Thyroid gland (tissue), 4 donors: ENCODE data around the gene CDAN1. TPM values are rescaled to one million over a fixed set of nuclear protein-coding genes. Genes with fewer than 3 reads are reported as not detected.
"Not testable (repeated sequence)": the region's sequence is repeated elsewhere in the genome, so short reads cannot be mapped to it uniquely, and the experiment has no call there.

Source experiments
- DNase-seq, 2 donors: peaks; one replicate each; pipeline ENCODE4 v3.0.0-alpha.2; 2019
- H3K27ac ChIP-seq, 3 donors: fragments of 200-600 bp; sonication (generic); 1 replicate in 2 of 3; 2 replicates in 1 of 3; pipeline ENCODE4 v1.5.1; 2016 to 2019; ENCODE audit warnings: mild to moderate bottlenecking in 1 of 3, moderate library complexity in 1 of 3
- H3K27me3 ChIP-seq: fragments of 200-600 bp; sonication (generic); one replicate; pipeline ENCODE4 v1.5.1; 2019
- H3K36me3 ChIP-seq, 2 donors: fragments of 200-600 bp; sonication (generic); one replicate each; pipeline ENCODE4 v1.5.1; 2016 to 2019
- H3K4me1 ChIP-seq, 2 donors: fragments of 200-600 bp; sonication (generic); one replicate each; pipeline ENCODE4 v1.5.1; 2017 to 2019
- H3K4me3 ChIP-seq, 3 donors: fragments of 200-600 bp; sonication (generic); replicated peaks in 1 of 3; 1 replicate in 2 of 3; 2 replicates in 1 of 3; pipeline ENCODE4 v1.5.1; 2016; ENCODE audit warnings: mild to moderate bottlenecking in 1 of 3
- H3K9me3 ChIP-seq: fragments of 200-600 bp; sonication (generic); one replicate; pipeline ENCODE4 v1.5.1; 2017
- CTCF ChIP-seq, 6 experiments: fragments of 200-600 bp in 3 of 6; fragments of 450-650 bp in 3 of 6; sonication (generic) in 3 of 6; IDR thresholded peaks; one replicate each; pipeline ENCODE4 v1.5.1; 2016 to 2019; ENCODE audit warnings: antibody characterized with exemption in 6 of 6, mild to moderate bottlenecking in 2 of 6, inconsistent platforms in 1 of 6, moderate library complexity in 1 of 6
- POLR2A ChIP-seq, 2 donors: fragments of 450-650 bp; IDR thresholded peaks; one replicate each; pipeline ENCODE4 v1.6.1; 2017; ENCODE audit warnings: antibody characterized with exemption in 2 of 2, mild to moderate bottlenecking in 2 of 2, moderate library complexity in 1 of 2
- WGBS, 2 donors: methylation state at CpG; one replicate each; pipeline ENCODE4 v1.1.5; 2017; 5-methylcytosine and 5-hydroxymethylcytosine counted together
- intact Hi-C: fragments of 100-400 bp; cut with DNase I; formaldehyde crosslinking; loops from one replicate; pipeline ENCODE4 v1.15.1; 2023
- total RNA-seq, 4 donors: library from RNA; depleted of rRNA; stranded (reverse); fragments of >200 nt; gene quantifications; one replicate each; pipeline ENCODE4 v1.2.3, GENCODE V29; 2016

Gene CDAN1
- total RNA-seq, 4 donors from 2014 or later: 9.4 to 15.9 (median 12.6) TPM

- Histone ChIP-seq H3K27me3 (no peaks in the 10 kb centered on the region), H3K4me1 (no peaks in the 10 kb centered on the region), H3K4me3 (no peak overlapping the region), H3K9me3 (no peaks in the 10 kb centered on the region), H3K36me3 (no peaks in the 10 kb centered on the region), H3K27ac (no peak overlapping the region)
- no peak for TF ChIP-seq POLR2A (IDR thresholded peaks at IDR 0.05)
- TF ChIP-seq CTCF (IDR thresholded peaks at IDR 0.05): no peak
- intact Hi-C loops: no loop called here
- 83 to 85% methylated on average over 4 of the region's 4 CpGs for WGBS, 2 donors
- no peak for DNase-seq
Measured at GRCh38 chr15:42691308-42691707, 45.6 kb downstream of the CDAN1 start.

- H3K4me3 ChIP-seq: no peak overlapping the region
- H3K4me1 ChIP-seq: no peaks in the 10 kb centered on the region
- TF ChIP-seq CTCF (IDR thresholded peaks at IDR 0.05): no peak
- no peak for TF ChIP-seq POLR2A (IDR thresholded peaks at IDR 0.05)
- no peak for DNase-seq
- WGBS, 2 donors: 83 to 92% methylated on average over 3 of the region's 3 CpGs
- intact Hi-C loops: no loop called here
- peaks cover 0 to 8% of the 10 kb centered on the region in 2 donors for H3K36me3 ChIP-seq
- no peaks in the 10 kb centered on the region for H3K27me3 ChIP-seq
- no peak overlapping the region for H3K27ac ChIP-seq
- H3K9me3 ChIP-seq: no peaks in the 10 kb centered on the region
Measured at GRCh38 chr15:42688301-42688700, 48.6 kb downstream of the CDAN1 start.

DNA sequence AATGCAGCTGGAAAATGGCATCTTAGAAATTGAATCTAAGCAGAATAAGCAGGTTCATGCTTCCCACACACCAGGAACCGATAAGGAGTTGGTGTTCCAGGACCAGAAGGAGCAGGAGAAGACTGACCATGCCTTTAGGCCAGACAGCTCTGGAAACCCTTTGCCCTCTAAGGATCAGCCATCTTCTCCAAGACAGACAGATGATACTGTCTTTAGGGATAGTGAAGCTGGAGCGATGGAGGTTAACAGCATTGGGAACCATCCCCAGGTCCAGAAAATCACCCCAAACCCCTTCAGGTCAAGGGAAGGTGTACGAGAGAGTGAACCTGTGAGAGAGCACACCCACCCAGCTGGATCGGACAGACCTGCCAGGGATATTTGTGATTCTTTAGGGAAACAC is 49.2 kb downstream of the CDAN1 start:
- intact Hi-C loops: no loop called here
- H3K27me3 ChIP-seq: no peaks in the 10 kb centered on the region
- H3K4me3 ChIP-seq: no peak overlapping the region
- WGBS, 2 donors: 94 to 98% methylated on average over 4 of the region's 4 CpGs
- H3K4me1 ChIP-seq: no peaks in the 10 kb centered on the region
- H3K27ac ChIP-seq: no peak overlapping the region
- H3K36me3 ChIP-seq: peaks cover 0 to 8% of the 10 kb centered on the region in 2 donors
- TF ChIP-seq CTCF (IDR thresholded peaks at IDR 0.05) (no peak), POLR2A (IDR thresholded peaks at IDR 0.05) (no peak)
- H3K9me3 ChIP-seq: no peaks in the 10 kb centered on the region
- no peak for DNase-seq

DNA sequence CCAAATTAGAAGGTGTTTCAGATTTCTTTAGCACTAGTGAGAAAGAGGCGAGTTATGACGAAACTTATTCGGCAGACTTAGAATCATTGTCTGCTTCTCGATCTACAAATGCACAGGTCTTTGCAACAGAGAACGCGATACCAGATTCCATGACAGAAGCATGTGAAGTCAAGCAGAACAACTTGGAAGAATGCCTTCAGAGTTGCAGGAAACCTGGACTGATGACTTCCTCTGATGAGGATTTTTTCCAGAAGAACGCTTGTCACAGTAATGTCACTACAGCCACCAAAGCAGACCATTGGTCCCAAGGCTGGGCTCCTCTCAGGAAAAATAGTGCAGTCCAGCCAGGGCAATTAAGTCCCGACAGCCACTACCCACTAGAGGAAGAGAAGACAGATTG is 50.6 kb downstream of the CDAN1 start:
- H3K4me1 ChIP-seq: no peaks in the 10 kb centered on the region

GRCh38 chr15:42681119-42681518 is 55.8 kb downstream of the CDAN1 start:
- Histone ChIP-seq H3K27me3 (no peaks in the 10 kb centered on the region), H3K9me3 (no peaks in the 10 kb centered on the region), H3K27ac (no peak overlapping the region), H3K36me3 (peaks cover 0 to 8% of the 10 kb centered on the region in 2 donors), H3K4me1 (peaks cover 0 to 5% of the 10 kb centered on the region in 2 donors), H3K4me3 (no peak overlapping the region)
- intact Hi-C loops: no loop called here
- TF ChIP-seq POLR2A (IDR thresholded peaks at IDR 0.05) (no peak), CTCF (IDR thresholded peaks at IDR 0.05) (no peak)
- no peak for DNase-seq
- 93 to 99% methylated on average over 6 of the region's 6 CpGs for WGBS, 2 donors

More for the DNA sequence above, 50.6 kb downstream of the CDAN1 start:
- 75 to 82% methylated on average over 8 of the region's 8 CpGs for WGBS, 2 donors
- Histone ChIP-seq H3K4me3 (no peak overlapping the region), H3K36me3 (peaks cover 0 to 8% of the 10 kb centered on the region in 2 donors), H3K27me3 (no peaks in the 10 kb centered on the region), H3K27ac (no peak overlapping the region), H3K9me3 (no peaks in the 10 kb centered on the region)
- intact Hi-C loops: no loop called here
- no peak for DNase-seq
- TF ChIP-seq CTCF (IDR thresholded peaks at IDR 0.05): no peak
- TF ChIP-seq POLR2A (IDR thresholded peaks at IDR 0.05): no peak

DNA sequence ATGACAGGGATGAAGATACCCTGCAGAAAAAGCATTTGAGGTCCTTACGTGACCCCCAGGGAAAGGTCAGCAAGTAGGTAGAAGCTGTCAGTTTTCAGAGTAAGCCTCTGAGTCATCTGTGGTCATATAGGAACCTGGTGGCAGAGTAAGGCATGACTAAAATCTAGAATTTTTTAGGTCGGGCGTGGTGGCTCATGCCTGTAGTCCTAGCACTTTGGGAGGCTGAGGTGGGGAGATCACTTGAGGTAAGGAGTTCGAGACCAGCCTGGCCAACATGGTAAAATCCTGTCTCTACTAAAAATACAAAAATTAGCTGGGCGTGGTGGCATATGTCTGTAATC is 56.8 kb downstream of the CDAN1 start:
- H3K27ac ChIP-seq, H3K36me3 ChIP-seq: not testable (repeated sequence)

More for the DNA sequence above, 56.8 kb downstream of the CDAN1 start:
- H3K4me3 ChIP-seq, DNase-seq, H3K27me3 ChIP-seq, intact Hi-C loops, H3K9me3 ChIP-seq, H3K4me1 ChIP-seq: not testable (repeated sequence)
- WGBS, 2 donors: 92 to 98% methylated on average over 5 of the region's 5 CpGs
